DOHH2 (cell line): ENCODE measurements around the gene CDKL4.

Experiments used
- H3F3A ChIP-seq: fragments of 200-600 bp; sonication (generic), shearing (Covaris generic); 2 replicates; pipeline ENCODE4 v1.6.0; 2016; ENCODE audit warnings: antibody characterized with exemption, mild to moderate bottlenecking; ENCODE audit not compliant: control insufficient read depth, insufficient read depth
- H3K27ac ChIP-seq: fragments of 200-600 bp; sonication (generic); 2 replicates; pipeline ENCODE4 v1.5.1; 2014; ENCODE audit warnings: low read depth, mild to moderate bottlenecking, low read length, moderate library complexity
- H3K27me3 ChIP-seq: fragments of 200-600 bp; sonication (generic); 2 replicates; pipeline ENCODE4 v1.6.1; 2014; ENCODE audit warnings: mild to moderate bottlenecking, low read length, mixed read lengths; ENCODE audit not compliant: control insufficient read depth
- H3K36me3 ChIP-seq: fragments of 200-600 bp; sonication (generic); 2 replicates; pipeline ENCODE4 v1.6.1; 2014; ENCODE audit warnings: mild to moderate bottlenecking, low read length, moderate library complexity, mixed read lengths; ENCODE audit not compliant: control insufficient read depth
- H3K4me1 ChIP-seq: fragments of 200-600 bp; sonication (generic); 2 replicates; pipeline ENCODE4 v1.6.1; 2014; ENCODE audit warnings: mild to moderate bottlenecking, low read length, mixed read lengths; ENCODE audit not compliant: control insufficient read depth
- H3K4me2 ChIP-seq: fragments of 200-600 bp; sonication (generic); 2 replicates; pipeline ENCODE4 v1.6.0; 2014; ENCODE audit warnings: mild to moderate bottlenecking, low read length, moderate library complexity
- H3K4me3 ChIP-seq: fragments of 200-600 bp; sonication (generic); 2 replicates; pipeline ENCODE4 v1.5.1; 2014; ENCODE audit warnings: mild to moderate bottlenecking, low read length, mixed read lengths
- H3K79me2 ChIP-seq: fragments of 200-600 bp; sonication (generic); 2 replicates; pipeline ENCODE4 v1.6.1; 2014; ENCODE audit warnings: mild to moderate bottlenecking, low read length, mixed read lengths; ENCODE audit not compliant: control insufficient read depth
- H3K9me2 ChIP-seq: fragments of 200-600 bp; sonication (generic); replicated peaks from 2 replicates; pipeline ENCODE4 v1.6.1; 2014; ENCODE audit warnings: mild to moderate bottlenecking, low read length, mixed read lengths; ENCODE audit not compliant: control insufficient read depth
- H3K9me3 ChIP-seq: fragments of 200-600 bp; sonication (generic); 2 replicates; pipeline ENCODE4 v1.6.1; 2014; ENCODE audit warnings: antibody characterized with exemption, low read length, mixed read lengths; ENCODE audit not compliant: control insufficient read depth, insufficient read depth
- H4K20me1 ChIP-seq: fragments of 200-600 bp; sonication (generic); 2 replicates; pipeline ENCODE4 v1.6.0; 2014; ENCODE audit warnings: low read depth, mild to moderate bottlenecking, antibody characterized with exemption, low read length, moderate library complexity; ENCODE audit not compliant: control insufficient read depth, insufficient read depth
- EZH2phosphoT487 ChIP-seq: fragments of 200-600 bp; sonication (generic); IDR thresholded peaks from 2 replicates; pipeline ENCODE4 v1.6.1; 2017; ENCODE audit warnings: borderline replicate concordance, mild to moderate bottlenecking, antibody characterized with exemption, low read length, moderate library complexity, mixed read lengths
- TF ChIP-seq, protein P1 (sequence below): fragments of 200-600 bp; sonication (generic); IDR thresholded peaks from one replicate; pipeline ENCODE4 v1.5.1; 2014; ENCODE audit warnings: antibody characterized with exemption, mild to moderate bottlenecking, low read depth, low read length; ENCODE audit not compliant: poor library complexity, severe bottlenecking

Gene CDKL4

DNA sequence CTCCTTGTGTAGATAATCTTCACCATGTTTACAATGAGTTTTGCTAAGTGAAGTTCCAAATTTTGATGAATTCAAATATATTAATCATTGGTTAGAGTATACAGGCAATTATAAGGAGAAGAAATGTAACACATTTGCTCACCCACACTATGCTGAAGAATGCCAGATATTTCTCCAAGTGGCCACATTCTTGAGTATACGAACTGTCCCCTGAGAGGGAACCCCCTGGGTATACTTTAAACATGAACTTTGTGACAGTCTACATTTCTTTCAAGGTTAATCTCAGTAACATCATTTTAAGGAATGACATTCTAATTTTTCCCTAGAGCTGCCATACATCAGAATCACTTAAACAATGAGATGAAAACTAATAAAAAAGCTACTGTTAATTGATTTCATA, 39.8 kb upstream of the CDKL4 start:
- TF ChIP-seq EZH2phosphoT487, result no peak
- TF ChIP-seq, protein P1, sequence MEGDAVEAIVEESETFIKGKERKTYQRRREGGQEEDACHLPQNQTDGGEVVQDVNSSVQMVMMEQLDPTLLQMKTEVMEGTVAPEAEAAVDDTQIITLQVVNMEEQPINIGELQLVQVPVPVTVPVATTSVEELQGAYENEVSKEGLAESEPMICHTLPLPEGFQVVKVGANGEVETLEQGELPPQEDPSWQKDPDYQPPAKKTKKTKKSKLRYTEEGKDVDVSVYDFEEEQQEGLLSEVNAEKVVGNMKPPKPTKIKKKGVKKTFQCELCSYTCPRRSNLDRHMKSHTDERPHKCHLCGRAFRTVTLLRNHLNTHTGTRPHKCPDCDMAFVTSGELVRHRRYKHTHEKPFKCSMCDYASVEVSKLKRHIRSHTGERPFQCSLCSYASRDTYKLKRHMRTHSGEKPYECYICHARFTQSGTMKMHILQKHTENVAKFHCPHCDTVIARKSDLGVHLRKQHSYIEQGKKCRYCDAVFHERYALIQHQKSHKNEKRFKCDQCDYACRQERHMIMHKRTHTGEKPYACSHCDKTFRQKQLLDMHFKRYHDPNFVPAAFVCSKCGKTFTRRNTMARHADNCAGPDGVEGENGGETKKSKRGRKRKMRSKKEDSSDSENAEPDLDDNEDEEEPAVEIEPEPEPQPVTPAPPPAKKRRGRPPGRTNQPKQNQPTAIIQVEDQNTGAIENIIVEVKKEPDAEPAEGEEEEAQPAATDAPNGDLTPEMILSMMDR, result no peak
- no peaks in the 10 kb centered on the region for H3K27me3 ChIP-seq
- H3K4me2 ChIP-seq, result no peak overlapping the region
- no peaks in the 10 kb centered on the region for H3K79me2 ChIP-seq
- no peak overlapping the region for H3K4me3 ChIP-seq
- H3K9me3 ChIP-seq, result no peaks in the 10 kb centered on the region
- no peaks in the 10 kb centered on the region for H3K9me2 ChIP-seq
- H3K4me1 ChIP-seq, result peaks cover 3% of the 10 kb centered on the region; the same call in 1 of the 2 replicates
- H3K36me3 ChIP-seq, result peaks cover 8% of the 10 kb centered on the region
- H3F3A ChIP-seq, result no peaks in the 10 kb centered on the region
- no peak overlapping the region for H3K27ac ChIP-seq
- H4K20me1 ChIP-seq, result no peaks in the 10 kb centered on the region

GRCh38 chr2:39281391-39281790, 37.6 kb upstream of the CDKL4 start:
- no peaks in the 10 kb centered on the region for H3K4me1 ChIP-seq
- no peak overlapping the region for H3K4me2 ChIP-seq
- H3F3A ChIP-seq, result no peaks in the 10 kb centered on the region
- H3K27me3 ChIP-seq, result no peaks in the 10 kb centered on the region
- no peaks in the 10 kb centered on the region for H3K9me3 ChIP-seq
- H4K20me1 ChIP-seq, result no peaks in the 10 kb centered on the region
- no peaks in the 10 kb centered on the region for H3K79me2 ChIP-seq
- TF ChIP-seq, protein P1, result no peak
- TF ChIP-seq EZH2phosphoT487, result no peak
- peaks cover 3% of the 10 kb centered on the region; the same call in 1 of the 2 replicates for H3K36me3 ChIP-seq
- no peaks in the 10 kb centered on the region for H3K9me2 ChIP-seq
- H3K4me3 ChIP-seq, result no peak overlapping the region
- no peak overlapping the region for H3K27ac ChIP-seq

DNA sequence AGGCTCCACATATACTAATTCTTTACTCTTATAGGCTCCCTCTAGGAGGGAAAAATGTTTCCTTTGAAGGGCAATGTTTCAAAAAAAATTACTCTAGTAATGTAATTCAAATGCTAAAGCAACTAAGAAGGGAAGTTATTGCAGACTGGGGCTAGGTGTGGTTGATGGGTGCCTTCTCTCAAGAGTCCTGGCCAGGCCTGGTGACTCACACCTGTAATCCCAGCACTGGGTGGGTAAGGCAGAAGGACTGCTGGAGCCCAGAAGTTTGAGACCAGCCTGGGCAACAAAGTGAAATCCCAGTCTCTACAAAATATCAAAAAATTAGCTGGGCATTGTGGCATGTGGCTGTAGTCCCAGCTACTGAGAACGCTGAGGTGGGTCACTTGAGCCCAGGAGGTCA, 31.2 kb upstream of the CDKL4 start:
- Histone ChIP-seq H3K79me2 (no peaks in the 10 kb centered on the region), H3K4me3 (no peak overlapping the region), H3F3A (no peaks in the 10 kb centered on the region; the same call in 1 of the 2 replicates), H3K4me1 (no peaks in the 10 kb centered on the region), H3K4me2 (no peak overlapping the region), H4K20me1 (no peaks in the 10 kb centered on the region), H3K27ac (no peak overlapping the region), H3K27me3 (no peaks in the 10 kb centered on the region), H3K9me3 (no peaks in the 10 kb centered on the region), H3K36me3 (no peaks in the 10 kb centered on the region), H3K9me2 (no peaks in the 10 kb centered on the region)
- TF ChIP-seq EZH2phosphoT487, result no peak
- TF ChIP-seq, protein P1, result no peak

DNA sequence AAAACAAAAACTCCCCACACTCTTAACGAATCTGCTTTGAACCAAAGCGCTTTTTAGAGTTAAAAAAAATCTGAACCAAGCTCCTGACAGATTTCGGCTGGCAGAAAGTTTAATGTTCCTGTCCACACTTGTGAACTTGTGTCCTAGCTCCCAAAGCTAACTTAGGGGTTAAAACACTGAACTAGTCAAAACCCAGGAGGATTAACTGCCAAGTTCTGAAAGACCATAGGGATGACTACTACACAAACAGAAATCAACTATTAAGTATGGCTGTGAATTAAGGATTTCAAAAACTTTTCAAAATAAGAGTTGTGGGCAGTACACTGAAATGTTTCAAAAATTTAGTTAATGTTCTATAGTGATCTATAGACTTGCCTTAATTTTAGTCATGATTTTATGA, 26.2 kb upstream of the CDKL4 start:
- H3K9me3 ChIP-seq, result no peaks in the 10 kb centered on the region
- H3K36me3 ChIP-seq, result peaks cover 1% of the 10 kb centered on the region; the same call in 1 of the 2 replicates

More for the DNA sequence above, 26.2 kb upstream of the CDKL4 start:
- no peaks in the 10 kb centered on the region for H4K20me1 ChIP-seq
- peaks cover 5% of the 10 kb centered on the region for H3F3A ChIP-seq
- peaks cover 18% of the 10 kb centered on the region for H3K4me1 ChIP-seq
- H3K9me2 ChIP-seq, result no peaks in the 10 kb centered on the region
- no peaks in the 10 kb centered on the region for H3K27me3 ChIP-seq
- no peak for TF ChIP-seq EZH2phosphoT487
- TF ChIP-seq, protein P1, result no peak
- no peak overlapping the region for H3K4me3 ChIP-seq
- no peak overlapping the region for H3K27ac ChIP-seq
- no peaks in the 10 kb centered on the region for H3K79me2 ChIP-seq
- H3K4me2 ChIP-seq, result no peak overlapping the region
